Smooth muscle cell (in vitro differentiated cells): Measurements from ENCODE around the gene SOWAHC. TPM values are rescaled to one million over a fixed set of nuclear protein-coding genes. Genes with fewer than 3 reads are reported as not detected.

Experiments used
- DNase-seq: peaks from one replicate; lab custom pipeline; 2025; ENCODE audit not compliant: unreplicated experiment; lab: John Stamatoyannopoulos, UW
- H2AFZ ChIP-seq: fragments of 200-600 bp; sonication (generic); 2 replicates; pipeline ENCODE4 v1.6.0; 2016; ENCODE audit warnings: antibody characterized with exemption, low read depth, mild to moderate bottlenecking
- H3F3A ChIP-seq: fragments of 200-600 bp; sonication (generic); 2 replicates; pipeline ENCODE4 v1.6.0; 2017; ENCODE audit warnings: antibody characterized with exemption, low read depth
- H3K27ac ChIP-seq: fragments of 200-600 bp; sonication (generic); 2 replicates; pipeline ENCODE4 v1.5.1; 2016; ENCODE audit warnings: low read depth, mild to moderate bottlenecking
- H3K27me3 ChIP-seq: fragments of 200-600 bp; sonication (generic); 2 replicates; pipeline ENCODE4 v1.6.1; 2016; ENCODE audit warnings: low read depth, mild to moderate bottlenecking
- H3K36me3 ChIP-seq: fragments of 200-600 bp; sonication (generic); 2 replicates; pipeline ENCODE4 v1.5.1; 2016; ENCODE audit warnings: low read depth
- H3K4me1 ChIP-seq: fragments of 200-600 bp; sonication (generic); 2 replicates; pipeline ENCODE4 v1.5.1; 2016; ENCODE audit warnings: low read depth
- H3K4me2 ChIP-seq: fragments of 200-600 bp; sonication (generic); 2 replicates; pipeline ENCODE4 v1.6.0; 2016; ENCODE audit warnings: mild to moderate bottlenecking
- H3K4me3 ChIP-seq: fragments of 200-600 bp; sonication (generic); 2 replicates; pipeline ENCODE4 v1.5.1; 2016; ENCODE audit warnings: mild to moderate bottlenecking
- H3K79me2 ChIP-seq: fragments of 200-600 bp; sonication (generic); 2 replicates; pipeline ENCODE4 v1.6.0; 2016; ENCODE audit warnings: low read depth, mild to moderate bottlenecking
- H3K9ac ChIP-seq: fragments of 200-600 bp; sonication (generic); 2 replicates; pipeline ENCODE4 v1.6.0; 2016; ENCODE audit warnings: low read depth
- H3K9me3 ChIP-seq: fragments of 200-600 bp; sonication (generic); replicated peaks from 2 replicates; pipeline ENCODE4 v1.5.1; 2016; ENCODE audit warnings: low read depth
- H4K20me1 ChIP-seq: fragments of 200-600 bp; sonication (generic); 2 replicates; pipeline ENCODE4 v1.6.0; 2016; ENCODE audit warnings: low read depth
- CTCF ChIP-seq: fragments of 200-600 bp; sonication (generic); IDR thresholded peaks from 2 replicates; pipeline ENCODE4 v1.5.1; 2017; ENCODE audit warnings: borderline replicate concordance, mild to moderate bottlenecking, antibody characterized with exemption; ENCODE audit not compliant: insufficient read depth, poor library complexity, severe bottlenecking
- WGBS: methylation state at CpG from one replicate; pipeline ENCODE4 v1.1.7; 2016; ENCODE audit warnings: low lambda C conversion rate; 5-methylcytosine and 5-hydroxymethylcytosine counted together
- polyA plus RNA-seq: library from polyadenylated mRNA; unstranded; fragments of >200 nt; fragmentation: Nextera tagmentation; extraction: Ambion mirVana; gene quantifications from 2 replicates; pipeline ENCODE4 v1.2.1, GENCODE V29; 2016
- total RNA-seq: library from RNA; depleted of rRNA; stranded (reverse); fragments of >200 nt; gene quantifications from 2 replicates; pipeline ENCODE4 v1.2.3, GENCODE V29; 2014

SOWAHC gene
- total and polyA plus RNA-seq, 2 experiments from 2014 or later = 20.2 to 31.2 TPM

DNA sequence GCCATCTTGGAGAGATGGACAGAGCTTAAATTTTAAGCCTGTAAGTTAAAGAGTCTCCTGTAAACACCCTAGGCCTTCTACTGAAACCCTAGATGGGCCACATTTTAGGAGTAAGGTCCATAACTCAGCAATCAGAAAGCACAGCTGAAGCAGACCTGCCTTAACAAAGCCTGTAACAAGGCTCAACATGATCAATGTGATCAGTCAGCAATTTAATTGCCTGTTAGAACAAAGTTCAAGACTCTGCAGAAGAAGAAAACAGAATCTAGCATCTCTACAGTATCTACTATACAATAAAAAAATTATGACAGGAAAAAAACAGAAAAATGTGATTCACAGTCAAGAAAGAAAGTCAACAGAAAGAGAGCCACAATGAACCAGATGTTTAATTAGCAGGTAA lies 27.5 kb upstream of the SOWAHC start:
- H3K27ac ChIP-seq = no peak overlapping the region
- no peak for DNase-seq
- TF ChIP-seq CTCF = no peak
- H3K9ac ChIP-seq = no peak overlapping the region
- H3K27me3 ChIP-seq = no peaks in the 10 kb centered on the region
- H3K36me3 ChIP-seq = no peaks in the 10 kb centered on the region
- H3F3A ChIP-seq = no peaks in the 10 kb centered on the region
- H3K79me2 ChIP-seq = peaks cover 75% of the 10 kb centered on the region
- H3K4me3 ChIP-seq = no peak overlapping the region
- H4K20me1 ChIP-seq = peaks cover 91% of the 10 kb centered on the region
- H2AFZ ChIP-seq = no peak overlapping the region
- H3K9me3 ChIP-seq = no peaks in the 10 kb centered on the region
- H3K4me2 ChIP-seq = no peak overlapping the region
- H3K4me1 ChIP-seq = no peaks in the 10 kb centered on the region

- H3K27ac ChIP-seq = no peak overlapping the region
- no peaks in the 10 kb centered on the region for H3K36me3 ChIP-seq
- no peak overlapping the region for H3K4me3 ChIP-seq
- H3K9ac ChIP-seq = no peak overlapping the region
- H3K4me1 ChIP-seq = no peaks in the 10 kb centered on the region
- H3K9me3 ChIP-seq = no peaks in the 10 kb centered on the region
- no peaks in the 10 kb centered on the region for H3F3A ChIP-seq
- H3K4me2 ChIP-seq = no peak overlapping the region
- H2AFZ ChIP-seq = no peak overlapping the region
- DNase-seq = no peak
- peaks cover 80% of the 10 kb centered on the region for H3K79me2 ChIP-seq
- H4K20me1 ChIP-seq = peaks cover 91% of the 10 kb centered on the region
- TF ChIP-seq CTCF = no peak
- no peaks in the 10 kb centered on the region for H3K27me3 ChIP-seq
These were observed 23.0 kb upstream of the SOWAHC start for GRCh38 chr2:109591206-109591605.

DNA sequence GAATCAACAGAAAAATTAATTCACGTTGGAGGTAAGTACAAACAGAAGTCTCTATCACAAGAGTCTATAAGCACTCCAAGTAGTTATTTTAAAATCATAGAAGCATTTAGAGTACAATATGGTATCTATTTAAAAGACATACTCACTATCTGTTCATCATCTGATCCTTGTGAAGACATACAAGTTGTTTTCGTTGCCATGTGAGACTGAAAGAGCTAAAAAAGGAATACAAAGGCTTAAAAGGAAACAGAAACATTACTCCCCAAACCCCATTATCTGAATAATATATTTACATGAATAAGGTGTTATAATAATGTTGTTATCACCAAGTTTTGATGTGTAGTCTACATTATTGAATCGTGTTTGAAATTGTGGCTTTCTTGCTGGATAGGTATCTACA lies 21.3 kb upstream of the SOWAHC start:
- no peak overlapping the region for H3K27ac ChIP-seq
- no peak for DNase-seq
- H4K20me1 ChIP-seq = peaks cover 90% of the 10 kb centered on the region
- no peak for TF ChIP-seq CTCF
- no peak overlapping the region for H3K9ac ChIP-seq
- H3K79me2 ChIP-seq = peaks cover 85% of the 10 kb centered on the region
- H3K4me1 ChIP-seq = no peaks in the 10 kb centered on the region
- H3F3A ChIP-seq = no peaks in the 10 kb centered on the region
- no peak overlapping the region for H3K4me2 ChIP-seq
- H3K9me3 ChIP-seq = no peaks in the 10 kb centered on the region
- no peaks in the 10 kb centered on the region for H3K36me3 ChIP-seq
- H3K4me3 ChIP-seq = no peak overlapping the region
- 98% methylated on average over 3 of the region's 3 CpGs for WGBS
- H2AFZ ChIP-seq = no peak overlapping the region
- no peaks in the 10 kb centered on the region for H3K27me3 ChIP-seq

- 77% methylated on average over 16 of the region's 16 CpGs for WGBS
- no peaks in the 10 kb centered on the region for H3K9me3 ChIP-seq
- DNase-seq = no peak
- H2AFZ ChIP-seq = no peak overlapping the region
- no peaks in the 10 kb centered on the region for H3K36me3 ChIP-seq
- H3F3A ChIP-seq = no peaks in the 10 kb centered on the region
- TF ChIP-seq CTCF = no peak
- H3K27ac ChIP-seq = no peak overlapping the region
- H3K4me3 ChIP-seq = no peak overlapping the region
- H4K20me1 ChIP-seq = peaks cover 93% of the 10 kb centered on the region
- no peaks in the 10 kb centered on the region for H3K27me3 ChIP-seq
- peak overlapping the region; percentile 16 for H3K4me2 ChIP-seq
- peaks cover 85% of the 10 kb centered on the region for H3K79me2 ChIP-seq
- no peaks in the 10 kb centered on the region for H3K4me1 ChIP-seq
- no peak overlapping the region for H3K9ac ChIP-seq
These were observed 19.8 kb upstream of the SOWAHC start for GRCh38 chr2:109594246-109594885.
